B cell (primary cell): ENCODE results near the gene UBXN10.

Source experiments
- EZH2 ChIP-seq: IDR thresholded peaks from 2 replicates; pipeline ENCODE4 v1.6.1; 2012; ENCODE audit warnings: borderline replicate concordance, low read depth, mild to moderate bottlenecking, moderate library complexity, low read length; ENCODE audit not compliant: insufficient read depth, poor library complexity, severe bottlenecking
- TF ChIP-seq, protein P1 (sequence below): fragments of 200-600 bp; IDR thresholded peaks from one replicate; pipeline ENCODE4 v1.8.0; 2022; ENCODE audit warnings: antibody characterized with exemption, mild to moderate bottlenecking

DNA sequence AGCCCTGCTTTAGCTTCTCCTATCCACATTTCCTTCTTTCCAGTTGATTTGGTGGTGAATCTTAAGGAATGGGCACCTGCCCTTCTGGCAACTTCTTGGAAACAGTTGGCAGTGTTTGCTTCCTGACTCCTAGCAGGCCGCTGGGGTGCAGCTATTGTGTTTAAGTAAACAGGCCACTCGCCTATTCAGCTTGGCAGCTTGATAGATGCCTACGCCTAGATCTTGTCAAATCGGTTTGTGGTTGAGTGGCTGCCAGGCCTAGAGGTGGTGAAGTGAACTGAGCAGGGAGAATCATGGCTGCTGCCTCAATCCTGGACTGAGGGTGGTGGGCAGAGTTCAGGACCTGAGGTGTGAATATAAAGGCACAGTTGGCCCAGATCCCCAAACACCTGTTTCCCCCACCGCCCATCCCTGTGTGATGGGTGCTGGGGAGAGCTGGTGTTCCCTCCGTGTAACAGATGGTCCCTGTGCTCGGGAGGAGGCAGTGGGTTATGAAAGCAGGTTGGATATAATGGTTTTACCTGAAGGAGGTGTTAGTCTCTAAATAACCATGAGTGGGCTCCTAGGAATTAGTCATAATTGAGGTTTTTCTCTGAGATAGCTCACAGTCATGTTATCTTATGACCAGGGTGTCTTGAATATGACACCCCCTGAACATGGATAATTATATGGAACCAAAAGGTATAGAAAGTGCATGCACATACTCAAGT lies 1.4 kb downstream of the UBXN10 start:
- TF ChIP-seq EZH2 = no peak
- TF ChIP-seq, protein P1, sequence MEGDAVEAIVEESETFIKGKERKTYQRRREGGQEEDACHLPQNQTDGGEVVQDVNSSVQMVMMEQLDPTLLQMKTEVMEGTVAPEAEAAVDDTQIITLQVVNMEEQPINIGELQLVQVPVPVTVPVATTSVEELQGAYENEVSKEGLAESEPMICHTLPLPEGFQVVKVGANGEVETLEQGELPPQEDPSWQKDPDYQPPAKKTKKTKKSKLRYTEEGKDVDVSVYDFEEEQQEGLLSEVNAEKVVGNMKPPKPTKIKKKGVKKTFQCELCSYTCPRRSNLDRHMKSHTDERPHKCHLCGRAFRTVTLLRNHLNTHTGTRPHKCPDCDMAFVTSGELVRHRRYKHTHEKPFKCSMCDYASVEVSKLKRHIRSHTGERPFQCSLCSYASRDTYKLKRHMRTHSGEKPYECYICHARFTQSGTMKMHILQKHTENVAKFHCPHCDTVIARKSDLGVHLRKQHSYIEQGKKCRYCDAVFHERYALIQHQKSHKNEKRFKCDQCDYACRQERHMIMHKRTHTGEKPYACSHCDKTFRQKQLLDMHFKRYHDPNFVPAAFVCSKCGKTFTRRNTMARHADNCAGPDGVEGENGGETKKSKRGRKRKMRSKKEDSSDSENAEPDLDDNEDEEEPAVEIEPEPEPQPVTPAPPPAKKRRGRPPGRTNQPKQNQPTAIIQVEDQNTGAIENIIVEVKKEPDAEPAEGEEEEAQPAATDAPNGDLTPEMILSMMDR = no peak
